ENCODE results near the gene UBXN11.
A peak's percentile ranks its signal among the peaks of the same experiment; 100 is the strongest.

UBXN11 gene, protein sequence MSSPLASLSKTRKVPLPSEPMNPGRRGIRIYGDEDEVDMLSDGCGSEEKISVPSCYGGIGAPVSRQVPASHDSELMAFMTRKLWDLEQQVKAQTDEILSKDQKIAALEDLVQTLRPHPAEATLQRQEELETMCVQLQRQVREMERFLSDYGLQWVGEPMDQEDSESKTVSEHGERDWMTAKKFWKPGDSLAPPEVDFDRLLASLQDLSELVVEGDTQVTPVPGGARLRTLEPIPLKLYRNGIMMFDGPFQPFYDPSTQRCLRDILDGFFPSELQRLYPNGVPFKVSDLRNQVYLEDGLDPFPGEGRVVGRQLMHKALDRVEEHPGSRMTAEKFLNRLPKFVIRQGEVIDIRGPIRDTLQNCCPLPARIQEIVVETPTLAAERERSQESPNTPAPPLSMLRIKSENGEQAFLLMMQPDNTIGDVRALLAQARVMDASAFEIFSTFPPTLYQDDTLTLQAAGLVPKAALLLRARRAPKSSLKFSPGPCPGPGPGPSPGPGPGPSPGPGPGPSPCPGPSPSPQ

GRCh38 chr1:26306290-26307229 lies at the start of gene UBXN11:
TSS of gene UBXN11 (minus strand) at chr1:26306636. CDS start at chr1:26302883, 3,753 bp downstream.
- TF ChIP-seq, protein P1, sequence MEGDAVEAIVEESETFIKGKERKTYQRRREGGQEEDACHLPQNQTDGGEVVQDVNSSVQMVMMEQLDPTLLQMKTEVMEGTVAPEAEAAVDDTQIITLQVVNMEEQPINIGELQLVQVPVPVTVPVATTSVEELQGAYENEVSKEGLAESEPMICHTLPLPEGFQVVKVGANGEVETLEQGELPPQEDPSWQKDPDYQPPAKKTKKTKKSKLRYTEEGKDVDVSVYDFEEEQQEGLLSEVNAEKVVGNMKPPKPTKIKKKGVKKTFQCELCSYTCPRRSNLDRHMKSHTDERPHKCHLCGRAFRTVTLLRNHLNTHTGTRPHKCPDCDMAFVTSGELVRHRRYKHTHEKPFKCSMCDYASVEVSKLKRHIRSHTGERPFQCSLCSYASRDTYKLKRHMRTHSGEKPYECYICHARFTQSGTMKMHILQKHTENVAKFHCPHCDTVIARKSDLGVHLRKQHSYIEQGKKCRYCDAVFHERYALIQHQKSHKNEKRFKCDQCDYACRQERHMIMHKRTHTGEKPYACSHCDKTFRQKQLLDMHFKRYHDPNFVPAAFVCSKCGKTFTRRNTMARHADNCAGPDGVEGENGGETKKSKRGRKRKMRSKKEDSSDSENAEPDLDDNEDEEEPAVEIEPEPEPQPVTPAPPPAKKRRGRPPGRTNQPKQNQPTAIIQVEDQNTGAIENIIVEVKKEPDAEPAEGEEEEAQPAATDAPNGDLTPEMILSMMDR (IDR thresholded peaks at IDR 0.05; ENCODE audit: low read depth, low read length, missing control alignments), result no peak
- peak; percentile 87 for DNase-seq (ENCODE audit: extremely low read depth, low read depth)
- peak within 1 kb of the TSS; percentile 78 for H3K4me3 ChIP-seq (replicated peaks; ENCODE audit: low read depth, low read length)

- TF ChIP-seq, protein P1 (IDR thresholded peaks at IDR 0.05; ENCODE audit: low read depth, low read length, missing control alignments), result no peak
- H3K4me3 ChIP-seq (replicated peaks; ENCODE audit: low read depth, low read length), result no peak overlapping the region
- DNase-seq (ENCODE audit: extremely low read depth, low read depth), result no peak
Measured at GRCh38 chr1:26356106-26356505, 49.7 kb upstream of the UBXN11 start.

GRCh38 chr1:26354972-26355371 lies 48.5 kb upstream of the UBXN11 start:
- H3K4me3 ChIP-seq (replicated peaks; ENCODE audit: low read depth, low read length), result no peak overlapping the region
- TF ChIP-seq, protein P1 (IDR thresholded peaks at IDR 0.05; ENCODE audit: low read depth, low read length, missing control alignments), result no peak
- no peak for DNase-seq (ENCODE audit: extremely low read depth, low read depth)

DNA sequence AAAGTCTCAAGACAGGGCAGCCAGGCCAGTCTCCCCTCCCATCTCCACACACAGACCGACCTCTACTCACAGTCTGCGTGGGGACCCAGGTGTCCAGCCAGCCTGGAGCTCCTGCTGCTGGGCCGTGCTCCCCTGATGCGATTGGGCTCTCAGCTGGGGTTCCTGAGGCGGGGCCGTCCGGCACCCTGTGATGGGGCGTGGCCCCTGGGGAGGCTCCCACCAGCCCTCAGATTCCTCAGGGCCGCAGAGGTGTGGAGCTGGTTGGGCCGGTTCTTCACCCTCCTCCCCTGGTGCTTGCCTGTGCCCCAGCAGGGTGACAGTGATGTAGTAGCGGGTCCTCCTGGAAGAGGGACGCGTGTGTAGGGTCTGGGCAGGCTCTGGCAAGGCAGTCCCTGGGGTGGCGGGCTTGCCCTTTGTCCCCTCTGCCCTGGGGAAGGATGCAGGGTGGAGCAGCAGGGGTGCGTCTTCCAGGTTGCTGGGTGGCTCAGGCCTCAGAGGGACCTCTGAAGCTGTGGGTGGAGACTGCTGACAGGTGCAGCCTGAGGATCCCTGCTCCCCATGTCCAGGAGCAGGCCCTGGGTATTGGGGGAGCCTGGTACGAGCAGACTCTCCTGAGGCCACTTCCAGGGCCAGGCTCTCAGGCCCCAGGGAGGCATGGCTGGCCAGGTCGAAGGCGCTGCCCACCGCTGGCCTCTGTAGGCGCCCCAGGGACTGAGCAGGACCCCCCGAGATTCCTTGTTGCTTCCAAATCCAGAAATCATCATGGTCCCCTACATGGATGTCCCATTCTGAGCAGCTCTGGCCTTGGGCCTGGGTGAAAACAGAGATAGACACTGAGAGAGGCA lies 47.8 kb upstream of the UBXN11 start, which contains the start of gene CRYBG2:
Gene CRYBG2, minus strand, starts transcription at position 155 of the 845 bp plus-strand sequence. CDS start 7,473 bp downstream, outside the sequence.
- H3K4me3 ChIP-seq (replicated peaks; ENCODE audit: low read depth, low read length), result no peak within 1 kb of the TSS
- no peak for DNase-seq (ENCODE audit: extremely low read depth, low read depth)
- TF ChIP-seq, protein P1 (IDR thresholded peaks at IDR 0.05; ENCODE audit: low read depth, low read length, missing control alignments), result no peak

- TF ChIP-seq, protein P1 (IDR thresholded peaks at IDR 0.05; ENCODE audit: low read depth, low read length, missing control alignments), result no peak
- no peak for DNase-seq (ENCODE audit: extremely low read depth, low read depth)
- H3K4me3 ChIP-seq (replicated peaks; ENCODE audit: low read depth, low read length), result no peak overlapping the region
Measured at GRCh38 chr1:26353210-26353859, 46.9 kb upstream of the UBXN11 start.

Data from HFF-Myc (cell line).